Body of pancreas (tissue), 4 donors: ENCODE data around the gene VWC2L.

Experiments used
- POLR2A ChIP-seq, 3 donors: fragments of 450-650 bp; IDR thresholded peaks; one replicate each; pipeline ENCODE4 v1.6.1; 2016; ENCODE audit warnings: antibody characterized with exemption in 3 of 3, mild to moderate bottlenecking in 2 of 3
- TF ChIP-seq, protein P1 (sequence below), 7 experiments: fragments of 450-650 bp in 4 of 7; fragments of 200-600 bp in 3 of 7; sonication (generic) in 3 of 7; IDR thresholded peaks; one replicate each; pipeline ENCODE4 v1.5.1; 2016 to 2019; ENCODE audit warnings: antibody characterized with exemption in 7 of 7

DNA sequence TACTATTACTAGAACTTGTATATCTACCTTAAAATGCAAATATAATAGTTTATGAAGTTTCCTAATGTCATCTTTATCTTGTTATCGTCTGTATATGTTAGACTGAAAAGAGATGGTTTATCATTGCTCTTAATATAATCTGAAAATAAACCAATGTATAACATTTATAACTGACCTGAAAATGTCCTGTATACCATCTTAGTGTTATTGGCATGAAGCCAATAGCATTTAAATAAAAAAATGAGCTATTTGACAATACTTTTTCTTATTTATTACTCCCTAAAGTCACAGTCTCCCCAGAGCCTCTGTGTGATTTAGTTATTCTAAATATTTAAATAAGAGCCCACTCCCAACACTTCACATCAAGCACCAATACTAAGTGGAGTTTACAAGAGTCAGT, 1.8 kb downstream of the VWC2L start:
- TF ChIP-seq, protein P1, sequence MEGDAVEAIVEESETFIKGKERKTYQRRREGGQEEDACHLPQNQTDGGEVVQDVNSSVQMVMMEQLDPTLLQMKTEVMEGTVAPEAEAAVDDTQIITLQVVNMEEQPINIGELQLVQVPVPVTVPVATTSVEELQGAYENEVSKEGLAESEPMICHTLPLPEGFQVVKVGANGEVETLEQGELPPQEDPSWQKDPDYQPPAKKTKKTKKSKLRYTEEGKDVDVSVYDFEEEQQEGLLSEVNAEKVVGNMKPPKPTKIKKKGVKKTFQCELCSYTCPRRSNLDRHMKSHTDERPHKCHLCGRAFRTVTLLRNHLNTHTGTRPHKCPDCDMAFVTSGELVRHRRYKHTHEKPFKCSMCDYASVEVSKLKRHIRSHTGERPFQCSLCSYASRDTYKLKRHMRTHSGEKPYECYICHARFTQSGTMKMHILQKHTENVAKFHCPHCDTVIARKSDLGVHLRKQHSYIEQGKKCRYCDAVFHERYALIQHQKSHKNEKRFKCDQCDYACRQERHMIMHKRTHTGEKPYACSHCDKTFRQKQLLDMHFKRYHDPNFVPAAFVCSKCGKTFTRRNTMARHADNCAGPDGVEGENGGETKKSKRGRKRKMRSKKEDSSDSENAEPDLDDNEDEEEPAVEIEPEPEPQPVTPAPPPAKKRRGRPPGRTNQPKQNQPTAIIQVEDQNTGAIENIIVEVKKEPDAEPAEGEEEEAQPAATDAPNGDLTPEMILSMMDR (IDR thresholded peaks at IDR 0.05) = no peak
- no peak for TF ChIP-seq POLR2A (IDR thresholded peaks at IDR 0.05)
